ENCODE results near the gene LMCD1.

DNA sequence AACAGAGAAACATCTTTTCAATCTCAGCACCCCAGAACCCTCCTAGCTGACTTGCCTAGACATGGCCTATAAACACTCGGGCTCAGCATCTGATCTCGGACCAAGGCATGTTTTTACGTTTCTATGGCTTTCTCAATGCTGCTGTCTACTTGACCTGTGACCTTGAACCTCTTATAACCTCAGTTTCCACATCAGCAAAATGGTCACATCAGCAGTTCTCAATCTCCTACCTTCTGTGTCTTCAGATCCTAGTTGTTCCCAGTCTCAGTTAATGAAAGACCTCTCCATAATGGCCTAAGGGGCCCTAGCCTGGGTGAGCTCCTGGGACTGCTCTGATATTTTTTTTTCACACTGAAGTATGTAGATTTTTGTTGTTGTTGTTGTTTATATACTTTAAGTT is 103.4 kb downstream of the LMCD1 start:
- TF ChIP-seq, protein P1, sequence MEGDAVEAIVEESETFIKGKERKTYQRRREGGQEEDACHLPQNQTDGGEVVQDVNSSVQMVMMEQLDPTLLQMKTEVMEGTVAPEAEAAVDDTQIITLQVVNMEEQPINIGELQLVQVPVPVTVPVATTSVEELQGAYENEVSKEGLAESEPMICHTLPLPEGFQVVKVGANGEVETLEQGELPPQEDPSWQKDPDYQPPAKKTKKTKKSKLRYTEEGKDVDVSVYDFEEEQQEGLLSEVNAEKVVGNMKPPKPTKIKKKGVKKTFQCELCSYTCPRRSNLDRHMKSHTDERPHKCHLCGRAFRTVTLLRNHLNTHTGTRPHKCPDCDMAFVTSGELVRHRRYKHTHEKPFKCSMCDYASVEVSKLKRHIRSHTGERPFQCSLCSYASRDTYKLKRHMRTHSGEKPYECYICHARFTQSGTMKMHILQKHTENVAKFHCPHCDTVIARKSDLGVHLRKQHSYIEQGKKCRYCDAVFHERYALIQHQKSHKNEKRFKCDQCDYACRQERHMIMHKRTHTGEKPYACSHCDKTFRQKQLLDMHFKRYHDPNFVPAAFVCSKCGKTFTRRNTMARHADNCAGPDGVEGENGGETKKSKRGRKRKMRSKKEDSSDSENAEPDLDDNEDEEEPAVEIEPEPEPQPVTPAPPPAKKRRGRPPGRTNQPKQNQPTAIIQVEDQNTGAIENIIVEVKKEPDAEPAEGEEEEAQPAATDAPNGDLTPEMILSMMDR (IDR thresholded peaks at IDR 0.05) = no peak
- no peak for TF ChIP-seq POLR2A (IDR thresholded peaks at IDR 0.05)
